HFFc6 (cell line): ENCODE results near the gene KCNIP2. TPM values are rescaled to one million over a fixed set of nuclear protein-coding genes. Genes with fewer than 3 reads are reported as not detected.
A peak's percentile ranks its signal among the peaks of the same experiment; 100 is the strongest.
"Not testable (repeated sequence)": the region's sequence is repeated elsewhere in the genome, so short reads cannot be mapped to it uniquely, and the experiment has no call there.

Experiments
- DNase-seq: peaks from one replicate; pipeline ENCODE4 v3.0.0-alpha.2; 2018
- H3K27ac Mint-ChIP-seq: 2 replicates; pipeline ENCODE4 v1.8.0; 2020; ENCODE audit warnings: mild to moderate bottlenecking, mixed read lengths
- H3K27me3 Mint-ChIP-seq: 2 replicates; pipeline ENCODE4 v1.8.0; 2021; ENCODE audit warnings: mild to moderate bottlenecking, moderate library complexity, mixed read lengths; ENCODE audit not compliant: insufficient read depth
- H3K36me3 Mint-ChIP-seq: 2 replicates; pipeline ENCODE4 v1.8.0; 2021; ENCODE audit warnings: low read depth, mixed read lengths
- H3K4me1 Mint-ChIP-seq: 2 replicates; pipeline ENCODE4 v1.8.0; 2020; ENCODE audit warnings: low read depth, mixed read lengths
- H3K4me3 Mint-ChIP-seq: 2 replicates; pipeline ENCODE4 v1.8.0; 2020; ENCODE audit warnings: mild to moderate bottlenecking, moderate library complexity, mixed read lengths
- H3K9me3 Mint-ChIP-seq: 2 replicates; pipeline ENCODE4 v1.8.0; 2020; ENCODE audit warnings: mild to moderate bottlenecking, mixed read lengths
- CTCF ChIP-seq: fragments of 200-600 bp; sonication (generic); IDR thresholded peaks from 2 replicates; pipeline ENCODE4 v1.5.0; 2021; ENCODE audit warnings: antibody characterized with exemption, mild to moderate bottlenecking
- total RNA-seq, 6 experiments: library from RNA; stranded (reverse); fragmentation: NEBNext Ultra II Directional; extraction: Animal tissue kit (Norgen Biotek cat#: 25700); gene quantifications; 2 replicates in 1 of 6; 3 replicates in 5 of 6; pipeline ENCODE4 v1.2.3, GENCODE V29; 2021

The KCNIP2 gene
- total RNA-seq, 6 experiments from 2014 or later, result 0.31 to 1.3 (median 0.50) TPM

GRCh38 chr10:101803511-101803910 is 40.1 kb downstream of the KCNIP2 start:
- no peak for TF ChIP-seq CTCF
- Mint-ChIP-seq H3K36me3 (peaks cover 45% of the 10 kb centered on the region), H3K27me3 (peaks cover 2% of the 10 kb centered on the region), H3K4me3 (no peak overlapping the region), H3K4me1 (peaks cover 18% of the 10 kb centered on the region), H3K9me3 (no peaks in the 10 kb centered on the region), H3K27ac (0 out of 2 replicates have a peak overlapping the region, but pooled peaks have one; percentile 20)
- DNase-seq, result no peak

GRCh38 chr10:101797403-101798059 is 46.1 kb downstream of the KCNIP2 start:
- Mint-ChIP-seq H3K9me3 (no peaks in the 10 kb centered on the region), H3K4me1 (no peaks in the 10 kb centered on the region), H3K27me3 (no peaks in the 10 kb centered on the region; the same call in none of the 2 replicates), H3K4me3 (no peak overlapping the region), H3K27ac (peak overlapping the region; percentile 26; the same call in 1 of the 2 replicates), H3K36me3 (peaks cover 68% of the 10 kb centered on the region)
- no peak for TF ChIP-seq CTCF
- DNase-seq, result no peak

- Mint-ChIP-seq H3K27me3 (no peaks in the 10 kb centered on the region; the same call in 1 of the 2 replicates), H3K9me3 (no peaks in the 10 kb centered on the region), H3K4me1 (no peaks in the 10 kb centered on the region), H3K36me3 (peaks cover 46% of the 10 kb centered on the region), H3K27ac (no peak overlapping the region), H3K4me3 (no peak overlapping the region)
- no peak for TF ChIP-seq CTCF
- no peak for DNase-seq
Observed at GRCh38 chr10:101793526-101793925, 50.1 kb downstream of the KCNIP2 start.

GRCh38 chr10:101789686-101790085 is 53.9 kb downstream of the KCNIP2 start:
- no peak for DNase-seq
- TF ChIP-seq CTCF, result no peak
- no peaks in the 10 kb centered on the region; the same call in 1 of the 2 replicates for H3K27me3 Mint-ChIP-seq
- no peak overlapping the region for H3K4me3 Mint-ChIP-seq
- H3K27ac Mint-ChIP-seq, result no peak overlapping the region
- H3K9me3 Mint-ChIP-seq, result no peaks in the 10 kb centered on the region
- H3K36me3 Mint-ChIP-seq, result peaks cover 31% of the 10 kb centered on the region
- peaks cover 7% of the 10 kb centered on the region; the same call in 1 of the 2 replicates for H3K4me1 Mint-ChIP-seq

- DNase-seq, H3K27me3 Mint-ChIP-seq, H3K9me3 Mint-ChIP-seq, H3K4me3 Mint-ChIP-seq, H3K27ac Mint-ChIP-seq: not testable (repeated sequence)
- peaks cover 11% of the 10 kb centered on the region for H3K4me1 Mint-ChIP-seq
- peaks cover 26% of the 10 kb centered on the region for H3K36me3 Mint-ChIP-seq
Observed at GRCh38 chr10:101789231-101789630, 54.4 kb downstream of the KCNIP2 start.

- Mint-ChIP-seq H3K27ac (peak overlapping the region; percentile 15), H3K9me3 (no peaks in the 10 kb centered on the region; the same call in 1 of the 2 replicates), H3K36me3 (peaks cover 20% of the 10 kb centered on the region), H3K4me3 (no peak overlapping the region), H3K27me3 (peaks cover 9% of the 10 kb centered on the region), H3K4me1 (peaks cover 46% of the 10 kb centered on the region)
- DNase-seq, result no peak
- TF ChIP-seq CTCF, result no peak
Observed at GRCh38 chr10:101785801-101786200, 57.8 kb downstream of the KCNIP2 start.
